HepG2 (cell line): ENCODE results near the gene NCBP1. TPM values are rescaled to one million over a fixed set of nuclear protein-coding genes. Genes with fewer than 3 reads are reported as not detected.

Experiments used
- ADNP ChIP-seq: sonication (generic); formaldehyde crosslinking; IDR thresholded peaks from 2 replicates; pipeline ENCODE4 v1.4.0; 2020; ENCODE audit warnings: missing genetic modification reagents
- FOSL1 ChIP-seq: sonication (generic); formaldehyde crosslinking; IDR thresholded peaks from 2 replicates; pipeline ENCODE4 v1.9.0; 2021; ENCODE audit warnings: missing genetic modification reagents, borderline replicate concordance
- GATAD2A ChIP-seq: IDR thresholded peaks from 2 replicates; pipeline ENCODE4 v1.6.1; 2016
- HMGA1 ChIP-seq: sonication (generic); formaldehyde crosslinking; conservative IDR thresholded peaks from 2 replicates; pipeline ENCODE4 v1.4.0; 2020; ENCODE audit warnings: missing genetic modification reagents
- ISX ChIP-seq: sonication (generic); formaldehyde crosslinking; conservative IDR thresholded peaks from 2 replicates; pipeline ENCODE4 v1.5.0; 2020; ENCODE audit warnings: missing genetic modification reagents
- KDM5A ChIP-seq: fragments of 200-600 bp; sonication (generic); IDR thresholded peaks from 2 replicates; pipeline ENCODE4 v1.7.0; 2018; ENCODE audit warnings: antibody characterized with exemption, mild to moderate bottlenecking, low read length, borderline replicate concordance
- NAIF1 ChIP-seq: sonication (generic); formaldehyde crosslinking; IDR thresholded peaks from 2 replicates; pipeline ENCODE4 v1.5.0; 2020; ENCODE audit warnings: mild to moderate bottlenecking, missing genetic modification reagents, borderline replicate concordance
- RBAK ChIP-seq: sonication (generic); formaldehyde crosslinking; IDR thresholded peaks from 2 replicates; pipeline ENCODE4 v1.5.1; 2020; ENCODE audit warnings: mild to moderate bottlenecking, missing genetic modification reagents
- SIX1 ChIP-seq: sonication (generic); formaldehyde crosslinking; IDR thresholded peaks from 2 replicates; pipeline ENCODE4 v1.4.0; 2020; ENCODE audit warnings: missing genetic modification reagents, borderline replicate concordance
- SKI ChIP-seq: fragments of 450-650 bp; IDR thresholded peaks from one replicate; pipeline ENCODE4 v1.6.1; 2018; ENCODE audit warnings: mild to moderate bottlenecking; ENCODE audit not compliant: partially characterized antibody
- THAP7 ChIP-seq: sonication (generic); formaldehyde crosslinking; IDR thresholded peaks from 2 replicates; pipeline ENCODE4 v1.8.1; 2023; ENCODE audit warnings: mild to moderate bottlenecking, missing genetic modification reagents
- U2AF2 ChIP-seq: fragments of 200-400 bp; formaldehyde crosslinking; IDR thresholded peaks from 2 replicates; pipeline ENCODE4 v1.6.1; 2017; ENCODE audit warnings: low read depth, mild to moderate bottlenecking, low read length
- ZBTB4 ChIP-seq: sonication (generic); formaldehyde crosslinking; IDR thresholded peaks from 2 replicates; pipeline ENCODE4 v1.4.0; 2020; ENCODE audit warnings: missing genetic modification reagents, mild to moderate bottlenecking, borderline replicate concordance
- ZKSCAN5 ChIP-seq: sonication (generic); formaldehyde crosslinking; IDR thresholded peaks from 2 replicates; pipeline ENCODE4 v1.5.1; 2020; ENCODE audit warnings: mild to moderate bottlenecking, missing genetic modification reagents
- ZNF598 ChIP-seq: sonication (generic); formaldehyde crosslinking; IDR thresholded peaks from 2 replicates; pipeline ENCODE4 v1.5.1; 2020; ENCODE audit warnings: mild to moderate bottlenecking, missing genetic modification reagents, borderline replicate concordance
- ZNF646 ChIP-seq: sonication (generic); formaldehyde crosslinking; IDR thresholded peaks from 2 replicates; pipeline ENCODE4 v1.9.0; 2021; ENCODE audit warnings: mild to moderate bottlenecking, missing genetic modification reagents
- ZNF883 ChIP-seq: sonication (generic); formaldehyde crosslinking; IDR thresholded peaks from 2 replicates; pipeline ENCODE4 v1.5.1; 2020; ENCODE audit warnings: mild to moderate bottlenecking, missing genetic modification reagents; ENCODE audit errors: not compliant biosample characterization
- polyA plus RNA-seq, 8 experiments: library from polyadenylated mRNA; depleted of rRNA in 3 of 8; stranded (reverse) in 7 of 8; unstranded in 1 of 8; fragments of >200 nt; fragmentation: Illumina TruSeq in 4 of 8; extraction: Trizol in 4 of 8; gene quantifications; 2 replicates each; pipeline versions ENCODE4 v1.2.1 to v1.2.3, GENCODE V29; 2011 to 2016; ENCODE audit warnings: low read depth in 4 of 8, missing spikeins in 1 of 8, mixed read lengths in 1 of 8; ENCODE audit not compliant: insufficient read depth in 1 of 8
- total RNA-seq, 5 experiments: library from RNA; depleted of rRNA; stranded (reverse); fragments of >200 nt; fragmentation: Illumina TruSeq; extraction: Trizol; gene quantifications; 2 replicates each; pipeline ENCODE4 v1.2.3, GENCODE V29; 2016; ENCODE audit warnings: low read depth in 1 of 5

The NCBP1 gene
- total and polyA plus RNA-seq, 2 of the 13 experiments (the other 11 are each of a cell fraction or from before 2014, with no cell fraction given), result 13.3 to 40.2 TPM

- TF ChIP-seq ZNF646 (CRISPR knock-in tag) (no peak), RBAK (CRISPR knock-in tag) (no peak), ZBTB4 (CRISPR knock-in tag) (no peak), SKI (no peak), ZNF883 (CRISPR knock-in tag) (peak; percentile 91), ISX (CRISPR knock-in tag) (no peak), ADNP (no peak), GATAD2A (no peak), U2AF2 (0 out of 2 replicates have a peak, but pooled peaks have one; percentile 18), ZNF598 (no peak), HMGA1 (CRISPR knock-in tag) (no peak), SIX1 (CRISPR knock-in tag) (no peak), NAIF1 (CRISPR knock-in tag) (peak; percentile 85; the same call in 1 of the 2 replicates), FOSL1 (CRISPR knock-in tag) (peak; percentile 9; the same call in 1 of the 2 replicates), KDM5A (peak; percentile 43; the same call in 1 of the 2 replicates), THAP7 (CRISPR knock-in tag) (peak; percentile 16; the same call in 1 of the 2 replicates), ZKSCAN5 (CRISPR knock-in tag) (no peak)
Observed at GRCh38 chr9:97696803-97697601, 63.4 kb downstream of the NCBP1 start, which contains the start of gene XPA (continued).
